Astrocyte (in vitro differentiated cells and primary cell): ENCODE results near the gene NRK. TPM values are rescaled to one million over a fixed set of nuclear protein-coding genes. Genes with fewer than 3 reads are reported as not detected.

Experiments
- DNase-seq: peaks from one replicate; pipeline ENCODE4 v3.0.0-alpha.2; 2010; ENCODE audit warnings: low read depth
- FAIRE-seq: peaks from 2 replicates; lab custom pipeline; 2011; peaks lifted over from hg19 to GRCh38; lab: Jason Lieb, UNC
- H2AFZ ChIP-seq: 2 replicates; pipeline ENCODE4 v1.6.0; 2012; ENCODE audit warnings: low read depth, low read length, inconsistent platforms
- H3K27ac ChIP-seq: 2 replicates; pipeline ENCODE4 v1.5.1; 2011; ENCODE audit warnings: low read depth, low read length, inconsistent platforms
- H3K27me3 ChIP-seq: 2 replicates; pipeline ENCODE4 v1.6.0; 2011; ENCODE audit warnings: low read length, inconsistent platforms; ENCODE audit not compliant: insufficient read depth
- H3K36me3 ChIP-seq: 2 replicates; pipeline ENCODE4 v1.5.1; 2011; ENCODE audit warnings: low read length, inconsistent platforms; ENCODE audit not compliant: insufficient read depth
- H3K4me1 ChIP-seq: 2 replicates; pipeline ENCODE4 v1.5.1; 2011; ENCODE audit warnings: low read length, inconsistent platforms; ENCODE audit not compliant: insufficient read depth
- H3K4me2 ChIP-seq: 2 replicates; pipeline ENCODE4 v1.6.0; 2012; ENCODE audit warnings: low read length, inconsistent platforms
- H3K4me3 ChIP-seq: 2 replicates; pipeline ENCODE4 v1.5.1; 2011; ENCODE audit warnings: low read depth, mild to moderate bottlenecking, low read length, inconsistent platforms; ENCODE audit not compliant: insufficient read depth
- H3K79me2 ChIP-seq: 2 replicates; pipeline ENCODE4 v1.6.0; 2012; ENCODE audit warnings: mild to moderate bottlenecking, low read length, inconsistent platforms; ENCODE audit not compliant: insufficient read depth
- H3K9ac ChIP-seq: 2 replicates; pipeline ENCODE4 v1.6.0; 2012; ENCODE audit warnings: mild to moderate bottlenecking, low read length, inconsistent platforms
- H3K9me3 ChIP-seq: 2 replicates; pipeline ENCODE4 v1.5.1; 2012; ENCODE audit warnings: low read depth, mild to moderate bottlenecking, low read length, inconsistent platforms; ENCODE audit not compliant: insufficient read depth
- H4K20me1 ChIP-seq: 2 replicates; pipeline ENCODE4 v1.6.0; 2012; ENCODE audit warnings: low read length, inconsistent platforms; ENCODE audit not compliant: insufficient read depth
- H3K27ac Mint-ChIP-seq: one replicate; pipeline ENCODE4 v1.8.0; 2021; ENCODE audit warnings: mild to moderate bottlenecking, mixed read lengths; ENCODE audit not compliant: unreplicated experiment
- H3K27me3 Mint-ChIP-seq: one replicate; pipeline ENCODE4 v1.8.0; 2021; ENCODE audit warnings: low read depth, mixed read lengths; ENCODE audit not compliant: unreplicated experiment
- H3K36me3 Mint-ChIP-seq: one replicate; pipeline ENCODE4 v1.8.0; 2021; ENCODE audit warnings: low read depth, mixed read lengths; ENCODE audit not compliant: unreplicated experiment
- H3K4me1 Mint-ChIP-seq: one replicate; pipeline ENCODE4 v1.8.0; 2021; ENCODE audit warnings: low read depth, mixed read lengths; ENCODE audit not compliant: unreplicated experiment
- H3K4me3 Mint-ChIP-seq: one replicate; pipeline ENCODE4 v1.8.0; 2021; ENCODE audit warnings: mild to moderate bottlenecking, moderate library complexity, mixed read lengths; ENCODE audit not compliant: unreplicated experiment
- H3K9me3 Mint-ChIP-seq: one replicate; pipeline ENCODE4 v1.8.0; 2021; ENCODE audit warnings: mild to moderate bottlenecking, mixed read lengths; ENCODE audit not compliant: unreplicated experiment
- CTCF ChIP-seq: IDR thresholded peaks from 2 replicates; pipeline ENCODE4 v1.5.1; 2011; ENCODE audit warnings: low read depth, mild to moderate bottlenecking, inconsistent platforms, low read length, moderate library complexity; ENCODE audit not compliant: insufficient read depth
- EZH2 ChIP-seq: IDR thresholded peaks from 2 replicates; pipeline ENCODE4 v1.6.1; 2012; ENCODE audit warnings: mild to moderate bottlenecking, low read length, inconsistent platforms; ENCODE audit not compliant: insufficient read depth
- total RNA-seq: library from RNA; stranded (reverse); gene quantifications from 2 replicates; pipeline ENCODE4 v1.2.1, GENCODE V29; 2021

The NRK gene
- total RNA-seq, 1 donor from 2014 or later: 20.1 TPM

GRCh38 chrX:105969487-105969886 lies 147.1 kb downstream of the NRK start:
- Histone ChIP-seq H3K36me3 (no peaks in the 10 kb centered on the region), H3K9ac (no peak overlapping the region), H3K9me3 (no peaks in the 10 kb centered on the region), H3K27me3 (no peaks in the 10 kb centered on the region), H3K4me1 (no peaks in the 10 kb centered on the region), H2AFZ (no peak overlapping the region), H3K27ac (no peak overlapping the region), H3K4me3 (no peak overlapping the region), H4K20me1 (no peaks in the 10 kb centered on the region), H3K4me2 (no peak overlapping the region), H3K79me2 (no peaks in the 10 kb centered on the region)
- Mint-ChIP-seq H3K27me3 (peaks cover 2% of the 10 kb centered on the region), H3K4me3 (no peak overlapping the region), H3K27ac (no peak overlapping the region), H3K9me3 (no peaks in the 10 kb centered on the region), H3K36me3 (no peaks in the 10 kb centered on the region), H3K4me1 (no peaks in the 10 kb centered on the region)
- DNase-seq (no peak), FAIRE-seq (peak; percentile 85)
- no peak for TF ChIP-seq EZH2
- TF ChIP-seq CTCF: no peak

GRCh38 chrX:105972690-105973386 lies 150.5 kb downstream of the NRK start:
- no peaks in the 10 kb centered on the region for H3K79me2 ChIP-seq
- no peak overlapping the region for H3K27ac ChIP-seq
- H4K20me1 ChIP-seq: no peaks in the 10 kb centered on the region
- no peaks in the 10 kb centered on the region for H3K4me1 ChIP-seq
- H2AFZ ChIP-seq: no peak overlapping the region
- Mint-ChIP-seq H3K4me1 (no peaks in the 10 kb centered on the region), H3K27me3 (peaks cover 2% of the 10 kb centered on the region), H3K9me3 (peaks cover 1% of the 10 kb centered on the region), H3K36me3 (no peaks in the 10 kb centered on the region), H3K27ac (no peak overlapping the region), H3K4me3 (no peak overlapping the region)
- FAIRE-seq (no peak), DNase-seq (no peak)
- H3K36me3 ChIP-seq: no peaks in the 10 kb centered on the region
- H3K9me3 ChIP-seq: no peaks in the 10 kb centered on the region
- no peak overlapping the region for H3K4me2 ChIP-seq
- H3K9ac ChIP-seq: no peak overlapping the region
- H3K27me3 ChIP-seq: no peaks in the 10 kb centered on the region
- TF ChIP-seq CTCF (no peak), EZH2 (no peak)
- no peak overlapping the region for H3K4me3 ChIP-seq

- Mint-ChIP-seq H3K27ac (no peak overlapping the region), H3K9me3 (peaks cover 1% of the 10 kb centered on the region)
- no peak for DNase-seq
Measured at GRCh38 chrX:105973387-105973739, 151.0 kb downstream of the NRK start.

More at GRCh38 chrX:105973387-105973739, 151.0 kb downstream of the NRK start:
- no peak for TF ChIP-seq CTCF
- TF ChIP-seq EZH2: no peak
- no peaks in the 10 kb centered on the region for H3K9me3 ChIP-seq
- no peaks in the 10 kb centered on the region for H3K79me2 ChIP-seq
- H3K36me3 ChIP-seq: no peaks in the 10 kb centered on the region
- H3K27me3 ChIP-seq: no peaks in the 10 kb centered on the region
- no peaks in the 10 kb centered on the region for H3K36me3 Mint-ChIP-seq
- no peak overlapping the region for H3K27ac ChIP-seq
- H3K4me2 ChIP-seq: no peak overlapping the region
- no peak overlapping the region for H3K4me3 Mint-ChIP-seq
- H3K4me3 ChIP-seq: no peak overlapping the region
- FAIRE-seq: no peak
- no peak overlapping the region for H3K9ac ChIP-seq
- H3K4me1 ChIP-seq: no peaks in the 10 kb centered on the region
- H2AFZ ChIP-seq: no peak overlapping the region
- H3K27me3 Mint-ChIP-seq: peaks cover 2% of the 10 kb centered on the region
- no peaks in the 10 kb centered on the region for H4K20me1 ChIP-seq
- no peaks in the 10 kb centered on the region for H3K4me1 Mint-ChIP-seq
